Activated CD4-positive, CD25-positive, alpha-beta regulatory T cell treated with anti-CD3 and anti-CD28 coated beads, Interleukin-2, amount 50 U/mL, for 24 hours (primary cell): ENCODE measurements around the gene IP6K3.

Experiments used
- ATAC-seq, 2 donors: fragments of 150-1000 bp; cut with Tn5 transposase; one replicate each; pipeline ENCODE4 v1.10.0; 2021; ENCODE audit warnings: mild to moderate bottlenecking in 1 of 2, moderate library complexity in 1 of 2

IP6K3 gene

DNA sequence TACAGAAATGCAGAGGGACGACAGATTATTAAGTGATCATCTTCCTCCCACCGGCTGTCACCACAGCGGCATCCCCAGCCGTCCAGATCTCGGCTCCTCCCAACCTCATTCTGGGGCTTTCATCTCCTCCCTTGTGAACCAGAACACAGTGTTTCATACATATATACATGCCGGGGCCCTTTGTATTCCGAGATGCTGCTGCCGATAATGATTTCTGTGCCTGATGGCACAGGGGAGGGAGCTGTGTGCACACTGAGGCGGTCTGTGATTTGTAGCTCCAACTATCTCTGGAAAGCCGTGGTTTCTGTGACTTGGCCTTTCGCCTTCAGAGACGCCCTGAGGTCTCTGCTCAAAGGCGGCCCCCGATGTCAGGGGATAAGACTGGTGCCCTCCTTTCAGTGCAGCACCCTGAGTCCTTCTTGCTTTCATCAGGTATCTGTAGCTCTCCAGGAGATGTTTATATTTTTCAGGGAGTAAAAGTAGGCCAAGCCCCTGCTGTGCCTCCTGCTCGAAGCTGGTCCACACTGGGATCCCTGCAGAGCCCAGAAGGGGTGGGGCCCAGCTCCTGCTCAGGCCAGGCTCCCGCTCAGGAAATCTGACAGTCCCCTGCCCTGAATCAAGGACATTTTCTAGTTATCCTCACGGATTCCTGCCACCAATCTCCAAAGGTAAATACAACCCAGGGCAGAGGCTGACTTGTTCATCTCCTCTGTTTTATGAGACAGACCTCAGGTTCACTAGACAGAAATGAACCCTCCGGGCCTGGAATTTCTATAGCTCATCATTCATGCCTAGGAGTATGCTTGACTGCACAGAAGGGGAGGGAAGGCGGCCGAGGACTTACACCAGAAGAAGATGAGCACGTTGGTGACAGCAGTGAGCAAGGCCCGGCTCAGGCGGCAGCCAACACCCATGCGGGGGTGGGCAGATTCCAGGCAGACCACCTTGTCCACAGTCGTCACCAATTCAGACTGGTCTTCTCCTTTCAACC, 31.0 kb upstream of the IP6K3 start:
- no peak for ATAC-seq

DNA sequence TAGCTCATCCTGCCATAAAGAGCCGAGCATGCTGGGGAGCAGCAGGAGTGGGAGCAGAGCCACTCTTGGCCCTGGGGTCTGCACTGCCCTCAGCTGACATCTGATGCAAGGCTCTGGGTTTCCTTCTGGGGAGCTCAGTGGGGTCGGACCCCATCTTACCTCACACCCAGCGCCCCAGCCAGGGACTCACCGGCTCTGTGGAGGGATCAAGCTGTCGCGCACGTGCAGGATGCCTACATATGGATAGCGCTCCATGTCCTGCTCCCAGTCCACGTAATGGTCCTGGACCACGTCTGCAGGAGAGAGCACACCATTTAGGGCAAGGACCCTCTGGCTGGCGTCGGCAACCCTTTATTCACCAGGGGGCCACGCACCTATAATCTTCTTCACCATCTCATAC, 30.1 kb upstream of the IP6K3 start:
- ATAC-seq: no peak

DNA sequence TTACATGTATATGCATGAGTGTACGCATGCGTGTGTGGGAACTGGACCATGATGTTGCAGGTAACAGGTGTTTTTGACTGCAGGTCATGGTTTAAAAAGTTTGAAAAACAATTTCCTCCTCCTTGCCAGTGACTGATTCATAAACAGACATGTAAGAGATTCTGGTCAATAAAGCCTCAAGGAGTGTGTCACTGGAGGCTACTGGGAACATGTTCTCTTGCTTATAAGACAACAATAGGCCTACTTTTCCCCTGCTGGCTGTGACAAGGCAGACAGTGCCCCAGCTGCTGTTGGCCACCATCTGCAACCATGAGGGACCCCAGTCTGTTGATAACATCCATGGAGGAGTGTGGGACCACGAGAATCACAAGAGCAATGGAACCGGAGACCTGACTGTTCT, 29.5 kb upstream of the IP6K3 start:
- no peak for ATAC-seq

DNA sequence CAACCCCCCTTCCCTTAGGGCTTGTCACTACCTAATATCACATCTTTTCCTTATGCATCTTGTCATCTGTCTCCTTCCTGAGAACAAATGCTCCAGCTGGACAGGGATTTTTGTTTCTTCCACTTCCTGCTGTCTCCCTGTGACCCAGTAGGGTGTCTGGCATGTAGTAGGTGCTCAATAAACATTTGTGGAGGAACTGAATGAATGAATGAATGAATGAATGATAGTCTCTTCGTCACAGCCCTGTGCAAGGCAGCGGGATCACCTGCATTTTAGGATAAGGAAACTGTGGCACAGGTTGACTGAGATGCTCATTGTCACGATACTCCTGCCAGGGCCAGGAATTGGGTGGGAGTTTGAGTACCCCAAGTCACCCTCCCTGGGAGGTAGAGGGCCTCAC, 28.1 kb upstream of the IP6K3 start:
- no peak for ATAC-seq

DNA sequence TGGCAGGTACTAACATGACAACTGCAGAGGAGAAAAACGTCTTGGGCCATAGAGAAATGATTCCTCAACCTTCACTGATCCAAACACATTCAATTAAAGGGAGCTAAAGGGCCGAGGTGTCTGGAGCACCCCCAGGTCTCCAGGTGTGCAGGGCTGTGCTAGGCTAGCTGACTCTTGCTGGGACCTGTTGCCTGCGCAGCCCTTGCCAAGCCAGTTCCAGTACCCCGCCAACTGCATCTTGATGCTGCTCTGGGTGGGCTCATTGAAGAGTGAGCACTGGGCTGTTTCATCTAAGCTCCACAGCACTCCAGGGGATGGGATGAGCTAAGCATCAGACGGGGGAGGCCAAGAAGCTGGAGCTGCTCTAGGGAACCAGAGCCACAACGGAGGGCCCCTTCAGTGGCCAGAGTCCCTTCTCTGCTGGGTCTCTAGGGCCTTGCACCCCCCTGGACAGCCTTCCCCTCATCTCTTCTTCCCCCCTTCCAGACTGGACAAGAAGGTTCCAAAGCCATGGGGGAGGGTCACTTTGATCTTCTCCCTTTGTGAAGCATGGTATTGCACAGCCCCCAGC, 26.3 kb upstream of the IP6K3 start:
- ATAC-seq: no peak

DNA sequence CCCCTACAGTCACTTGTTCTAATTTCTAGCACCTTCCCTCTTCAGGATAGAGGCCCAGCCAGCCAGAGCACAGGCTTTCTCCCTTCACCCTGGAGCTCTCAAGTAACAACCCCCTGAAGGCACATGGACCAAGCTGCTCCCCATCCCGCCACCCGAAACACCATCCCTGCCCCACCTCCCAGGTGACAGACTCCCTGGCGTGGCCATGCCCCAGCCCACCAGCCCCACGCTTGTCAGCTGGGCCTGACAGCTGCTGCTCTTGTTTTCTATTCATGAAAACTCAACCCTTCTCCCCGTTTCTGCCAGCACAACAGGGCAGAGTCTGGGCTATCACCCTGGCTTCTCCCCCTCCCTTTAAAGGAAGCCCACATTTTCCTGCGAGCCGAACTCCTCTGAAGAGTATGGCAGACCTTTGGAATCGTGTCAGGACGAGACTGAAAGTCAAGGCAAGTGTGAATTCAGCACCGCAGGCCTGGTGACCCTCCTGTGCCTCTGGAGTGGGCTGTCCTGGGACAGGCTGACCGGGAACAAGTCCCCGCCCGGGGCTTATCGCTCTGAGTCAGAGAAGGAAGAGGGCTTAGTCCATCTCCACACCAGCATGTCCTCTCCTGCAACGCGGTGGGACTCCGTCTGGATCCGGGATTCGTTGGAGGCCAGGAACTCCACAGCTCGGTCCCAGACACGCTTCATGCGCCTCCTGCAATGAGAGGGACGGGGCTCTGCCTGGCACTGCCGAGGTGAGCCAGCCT, 25.6 kb upstream of the IP6K3 start:
- ATAC-seq: no peak

DNA sequence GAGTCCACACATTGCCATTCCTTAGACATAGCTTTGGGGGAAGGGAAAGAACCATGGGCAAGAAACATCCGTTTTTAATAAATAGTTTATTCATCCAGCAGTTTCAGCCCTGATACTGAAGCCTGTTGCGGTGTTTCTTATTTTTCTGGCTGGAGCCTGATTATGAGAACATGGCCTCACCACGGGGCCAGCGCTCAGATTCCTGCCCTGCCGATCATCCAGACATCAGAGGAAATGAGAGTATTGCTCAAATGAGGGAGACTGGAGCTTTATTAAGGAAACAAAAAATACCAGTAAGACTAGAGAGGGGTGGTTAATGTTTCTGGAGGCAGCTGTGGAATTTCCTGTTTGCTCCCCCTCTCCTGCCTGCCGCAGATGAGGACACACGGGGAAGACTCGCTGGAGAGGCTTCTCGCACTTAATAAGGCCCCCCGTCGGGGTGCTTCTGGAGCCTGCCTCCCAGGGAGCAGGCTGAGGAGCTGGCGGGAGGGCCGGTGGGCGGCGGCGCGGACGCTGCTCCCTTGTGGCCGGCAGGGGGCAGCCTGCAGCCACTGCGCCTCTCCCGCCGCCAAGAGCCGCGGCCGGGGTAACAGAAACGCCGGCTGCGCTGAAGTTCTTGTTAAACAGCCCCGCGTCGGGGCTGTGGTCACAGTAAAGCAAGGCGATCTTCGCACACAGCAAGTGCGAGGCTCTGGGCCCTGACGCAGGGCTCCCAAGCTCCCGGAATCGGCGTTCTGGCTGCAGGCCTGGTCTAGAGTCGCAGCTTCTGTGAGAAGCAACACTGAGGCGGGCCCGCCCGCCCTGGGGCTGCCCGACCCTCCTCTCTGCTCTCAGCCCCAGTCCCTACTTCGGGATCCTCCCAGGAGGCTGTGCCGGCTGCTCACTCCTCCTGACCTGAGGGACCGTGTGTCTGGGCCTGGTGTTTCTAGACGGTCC, 24.7 kb upstream of the IP6K3 start:
- ATAC-seq: peak; percentile 74 to 75

DNA sequence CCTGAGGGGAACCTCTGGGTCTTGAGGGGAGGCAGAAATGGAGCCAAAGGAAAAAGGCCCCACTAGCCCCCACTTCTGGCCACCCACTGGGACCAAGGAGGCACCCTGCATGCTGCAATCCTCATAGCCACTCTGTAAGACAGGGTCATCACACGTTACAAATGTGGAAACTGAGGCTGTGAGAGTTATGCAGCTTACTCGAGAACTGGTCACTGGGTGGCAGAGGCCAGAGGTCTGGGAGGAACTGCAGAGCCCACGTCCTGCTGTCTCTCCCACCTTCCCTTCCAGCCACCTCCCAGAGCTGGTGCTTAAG, 24.1 kb upstream of the IP6K3 start:
- no peak for ATAC-seq

DNA sequence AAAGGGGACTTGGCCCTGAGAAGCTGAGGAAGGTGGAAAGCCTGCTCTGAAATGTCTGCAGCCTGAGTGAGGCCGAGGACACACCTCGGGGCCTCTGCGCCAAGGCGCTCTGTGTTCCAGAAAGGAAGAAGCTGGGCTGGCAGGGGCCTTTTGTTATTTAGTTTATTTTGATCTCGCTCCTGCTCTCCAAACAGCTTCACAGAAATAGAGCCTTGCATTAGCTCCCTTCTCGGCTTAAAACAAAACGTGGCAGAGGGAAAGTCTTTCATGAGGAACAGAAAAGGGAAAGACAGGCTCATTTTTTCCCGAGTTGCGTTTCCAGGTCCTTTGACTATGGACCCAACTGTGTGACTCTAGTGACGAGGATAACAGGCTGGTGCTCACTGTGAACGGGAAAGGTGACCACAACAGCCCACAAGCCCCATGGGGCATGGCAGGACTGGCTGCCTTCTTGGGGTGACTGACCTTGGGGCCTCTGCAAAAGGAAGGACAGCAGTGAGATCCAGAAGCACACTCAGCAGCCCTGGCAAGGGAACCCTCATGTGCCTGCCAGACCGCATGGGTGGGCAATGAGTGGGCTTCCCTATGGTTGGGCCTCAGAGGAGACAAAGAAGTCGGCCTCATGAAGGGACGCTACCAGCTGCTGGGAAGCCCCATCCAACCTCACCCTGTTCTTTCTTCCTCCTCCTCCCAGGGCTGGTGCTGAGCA, 23.6 kb upstream of the IP6K3 start:
- no peak for ATAC-seq

DNA sequence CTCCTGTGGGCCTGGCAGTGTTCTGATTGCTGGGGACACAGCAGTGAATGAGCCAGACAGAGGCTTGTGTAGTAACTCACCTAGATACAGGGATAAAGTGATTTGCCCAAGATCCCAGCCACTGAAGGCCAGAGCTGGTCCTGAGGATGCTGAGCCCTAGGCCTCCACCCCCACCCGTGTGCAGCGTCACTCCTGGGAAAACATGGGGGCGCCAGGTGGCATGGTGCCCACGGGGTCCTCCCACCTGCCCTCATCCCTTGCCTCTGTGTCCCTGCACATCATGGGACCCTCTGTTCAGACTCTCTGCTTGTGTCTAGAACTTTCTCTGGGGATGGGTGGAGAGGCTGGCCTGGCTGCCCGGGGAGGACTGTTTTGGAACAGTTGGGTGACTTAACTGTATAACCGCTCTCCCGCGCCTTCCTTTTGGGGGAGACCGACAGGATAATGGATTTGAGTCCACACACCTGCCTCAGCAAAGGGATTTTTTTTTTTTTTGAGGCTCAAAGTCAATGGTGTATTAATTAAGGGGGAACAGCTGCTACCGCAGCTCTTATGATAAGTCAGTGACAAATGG, 22.6 kb upstream of the IP6K3 start:
- ATAC-seq: no peak

DNA sequence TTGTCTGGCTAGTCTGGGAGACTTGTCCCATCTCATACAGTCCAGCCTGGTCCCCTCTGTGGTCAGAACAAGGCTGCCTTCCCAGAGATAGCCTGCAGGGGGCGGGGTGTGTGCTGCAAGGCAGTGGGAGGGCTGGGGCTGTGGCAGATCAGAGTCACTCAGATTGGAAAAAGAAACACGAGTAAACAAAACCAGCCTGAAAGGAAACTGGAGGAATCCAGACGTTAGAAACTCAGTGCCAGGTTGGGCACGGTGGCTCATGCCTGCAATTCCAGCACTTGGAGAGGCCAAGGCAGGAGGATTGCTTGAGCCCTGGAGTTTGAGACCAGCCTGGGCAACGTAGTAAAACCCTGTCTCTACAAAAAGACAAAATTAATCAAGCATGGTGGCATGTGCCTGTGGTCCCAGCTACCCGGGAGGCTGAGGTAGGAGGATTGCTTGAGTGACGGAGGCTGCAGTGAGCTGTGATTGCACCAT, 22.0 kb upstream of the IP6K3 start:
- peak; percentile 62 to 69 for ATAC-seq

DNA sequence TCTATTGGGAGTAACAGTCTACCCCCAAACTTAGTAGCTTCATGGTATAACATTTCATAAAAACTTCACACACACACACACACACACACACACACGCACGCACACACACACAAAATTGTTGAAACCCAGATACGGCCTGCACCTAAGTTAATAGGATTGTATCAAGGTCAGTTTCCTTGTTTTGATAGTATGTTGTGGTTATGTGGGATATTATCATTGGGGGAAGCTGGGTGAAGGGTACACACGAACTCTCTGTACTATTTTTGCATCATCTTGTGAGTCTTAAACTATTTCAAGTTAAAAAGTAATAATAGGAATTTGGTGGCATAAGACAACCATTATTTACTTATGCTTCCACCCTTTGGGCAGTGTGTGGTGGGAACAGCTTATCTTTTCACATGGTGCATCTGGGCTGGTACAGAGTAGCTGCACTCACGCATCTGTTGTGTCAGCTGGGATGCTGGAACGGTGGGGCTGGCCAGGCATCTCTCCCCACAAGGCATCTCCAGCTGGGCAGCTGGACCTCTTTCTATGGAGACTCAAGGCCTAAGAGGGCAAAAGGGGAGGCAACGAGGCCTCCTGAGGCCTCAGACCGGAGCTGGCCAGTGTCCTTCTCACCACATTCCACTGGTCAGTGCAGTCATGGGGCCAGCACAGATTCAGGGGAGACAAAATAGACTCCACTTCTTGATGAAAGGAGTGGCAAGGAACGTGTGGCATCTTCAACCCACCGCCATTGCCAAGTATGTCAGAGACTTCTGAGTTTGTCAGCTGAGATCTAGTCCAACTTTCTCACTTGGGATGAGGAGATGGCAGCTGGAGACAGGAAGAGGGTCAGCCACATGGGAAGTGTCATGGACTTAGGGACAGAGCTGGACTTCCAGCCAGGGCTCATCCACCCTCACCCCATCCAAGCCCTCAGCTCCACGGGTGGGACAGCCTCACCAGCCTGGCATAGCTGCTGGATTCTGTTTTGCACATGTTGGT, 20.5 kb upstream of the IP6K3 start:
- no peak for ATAC-seq

DNA sequence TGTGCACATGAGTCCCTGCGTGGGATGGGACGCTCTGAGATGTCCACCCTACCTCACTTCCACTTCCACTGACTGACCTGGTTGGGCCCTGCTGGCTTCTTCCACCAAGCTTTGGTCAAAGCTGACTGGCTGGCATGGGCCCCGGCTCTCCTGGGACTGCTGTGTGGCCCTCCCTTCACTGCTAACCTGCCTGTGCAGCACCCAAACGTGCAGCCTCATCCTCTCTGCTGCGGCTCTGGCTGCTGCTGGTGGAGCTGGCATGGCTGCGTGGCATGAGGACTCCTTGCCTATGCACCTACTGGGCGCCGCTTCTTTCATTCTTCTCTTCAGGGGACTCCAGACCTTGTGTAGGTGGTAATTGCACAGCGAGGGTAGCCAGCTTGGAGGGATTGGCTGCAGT, 18.7 kb upstream of the IP6K3 start:
- ATAC-seq: no peak

DNA sequence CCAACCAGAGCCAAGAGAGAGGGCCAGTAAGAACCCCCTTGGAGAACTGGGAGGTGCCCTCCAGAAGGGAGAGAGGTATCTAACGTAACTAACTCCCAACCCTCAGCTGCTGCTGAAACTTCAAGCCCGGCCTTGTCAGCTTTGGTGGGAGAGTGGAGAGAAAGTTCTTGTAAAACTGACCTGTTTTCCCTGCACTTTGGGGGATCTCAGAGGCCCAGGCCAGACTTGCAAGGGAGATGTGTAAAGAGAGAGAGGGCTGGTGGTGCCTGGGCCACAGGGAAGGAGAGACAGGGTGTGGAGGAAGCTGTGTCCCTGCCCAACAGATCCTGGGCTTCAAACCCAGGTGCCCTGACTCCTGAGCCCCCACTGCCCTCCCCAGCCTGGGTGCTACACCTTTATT, 17.3 kb upstream of the IP6K3 start:
- ATAC-seq: no peak

DNA sequence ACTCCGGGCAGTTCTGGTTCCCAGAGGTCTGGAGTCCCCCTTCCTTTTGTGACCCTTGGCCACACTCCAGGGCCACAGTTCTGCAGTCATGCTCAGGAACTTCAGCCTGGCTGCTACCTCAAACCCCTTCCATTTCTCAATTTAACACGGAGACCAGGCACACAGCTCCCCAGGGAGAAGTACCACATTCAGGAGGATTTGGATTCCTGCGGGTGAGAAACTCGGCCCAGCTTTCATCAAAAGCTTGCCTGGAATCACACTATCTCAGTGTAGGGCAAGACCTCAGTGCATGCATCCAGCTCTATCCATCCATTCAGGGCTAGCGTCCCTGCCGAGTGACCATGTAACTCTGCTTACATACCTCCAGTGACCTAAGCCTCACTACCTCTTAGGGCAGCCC, 16.8 kb upstream of the IP6K3 start:
- no peak for ATAC-seq

DNA sequence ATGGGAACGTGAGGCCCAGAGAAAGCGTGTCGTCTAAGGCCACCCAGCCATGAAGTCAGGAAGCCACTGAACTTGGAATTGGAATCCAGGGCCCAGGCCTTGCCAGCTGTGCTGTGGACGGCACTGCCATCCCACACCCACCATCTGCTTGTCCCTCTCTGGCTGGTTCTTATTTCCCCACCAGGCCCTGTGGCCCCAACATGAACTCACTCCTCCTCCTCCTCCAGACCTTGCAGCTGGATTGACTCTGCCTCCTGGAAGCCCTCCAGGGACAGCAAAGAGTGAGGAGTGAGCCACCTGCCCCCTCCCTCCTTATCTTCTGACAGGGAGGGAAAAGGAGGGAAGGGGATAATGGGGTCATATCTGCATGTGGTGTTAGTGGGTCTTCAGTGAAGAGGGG, 16.0 kb upstream of the IP6K3 start:
- ATAC-seq: no peak

DNA sequence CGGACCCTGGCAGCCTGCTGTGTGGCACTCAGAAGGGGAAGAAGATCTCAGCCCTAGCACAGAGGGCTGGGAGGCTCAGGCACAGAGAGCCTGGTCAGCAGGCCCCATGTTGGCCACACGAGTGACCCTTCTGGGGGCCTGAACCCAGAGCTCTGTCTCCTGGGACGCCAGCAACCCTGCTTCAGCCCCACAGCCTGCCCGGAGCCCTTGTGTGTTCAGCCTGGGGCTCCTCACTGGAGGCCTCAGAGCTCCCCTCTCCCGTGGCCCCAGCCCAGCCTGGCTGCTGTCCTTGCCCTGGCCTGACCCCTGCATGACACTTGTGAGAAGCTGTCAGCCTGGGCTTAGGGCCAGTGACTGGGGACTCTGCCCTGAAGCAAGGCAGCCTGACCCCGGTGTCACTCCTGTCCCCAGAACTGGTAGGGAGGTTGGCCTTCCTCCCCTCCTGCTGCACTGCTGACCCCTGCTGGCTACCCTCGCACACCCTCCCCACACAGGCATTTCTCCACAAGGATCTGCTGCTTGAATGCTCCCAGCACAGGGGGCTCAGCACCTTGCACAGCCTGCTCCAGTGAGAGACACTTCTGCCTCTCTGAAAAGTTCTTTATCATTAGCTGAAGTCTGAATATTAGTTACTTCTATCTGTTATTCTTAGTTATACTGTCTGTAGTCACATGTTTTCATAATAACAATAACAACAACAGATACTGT, 15.4 kb upstream of the IP6K3 start:
- peak; percentile 21 to 51 for ATAC-seq

DNA sequence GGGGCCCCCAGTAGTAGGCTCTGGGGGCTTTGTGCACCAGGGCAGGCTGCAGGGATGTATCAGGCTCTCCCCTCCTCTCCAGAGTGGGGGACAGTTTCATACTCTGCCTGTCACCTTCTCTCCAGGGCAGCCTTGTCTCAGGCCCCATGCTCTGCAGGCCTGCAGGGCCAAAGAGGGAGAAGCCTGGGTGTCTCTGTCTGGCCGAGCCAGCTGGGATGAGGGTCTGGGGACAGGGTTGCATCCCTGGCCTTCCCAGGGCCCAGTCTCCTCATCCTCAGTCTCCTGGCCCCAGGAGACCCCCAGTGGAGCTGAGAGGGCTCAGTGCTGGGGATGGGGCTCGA, 14.8 kb upstream of the IP6K3 start:
- ATAC-seq: no peak

DNA sequence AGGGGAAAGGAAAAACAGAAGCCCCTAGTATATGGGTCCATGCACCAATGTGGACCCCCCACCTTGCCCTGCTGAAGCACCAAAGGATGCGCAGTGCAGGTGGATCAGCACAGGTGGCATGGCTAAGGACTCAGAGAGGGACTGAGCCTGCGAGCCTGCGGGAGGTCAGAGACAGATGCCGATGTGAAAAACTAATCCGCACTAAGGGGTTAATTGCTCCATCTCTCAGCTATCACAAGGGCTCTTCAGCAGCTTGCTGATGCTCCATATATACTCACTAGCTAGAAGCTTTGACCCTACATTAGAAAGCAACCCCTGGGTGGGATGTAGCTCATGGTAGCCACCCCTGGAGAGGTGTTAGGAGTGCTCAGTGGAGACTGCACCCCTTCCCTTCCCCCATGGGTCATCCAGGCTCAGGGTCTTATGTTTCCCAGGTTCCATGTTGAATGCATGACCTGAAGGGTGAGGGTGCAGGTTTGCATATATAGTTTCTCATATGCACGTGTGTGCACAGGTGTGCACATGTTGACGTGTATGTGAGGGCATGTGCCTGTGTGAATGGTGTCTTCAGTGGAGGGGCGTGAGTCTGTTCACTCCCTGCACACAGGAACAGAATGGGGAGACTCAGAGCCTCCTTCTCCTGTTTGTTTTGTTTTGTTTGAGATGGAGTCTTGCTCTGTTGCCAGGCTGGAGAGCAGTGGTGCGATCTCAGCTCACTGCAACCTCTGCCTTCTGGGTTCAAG, 13.4 kb upstream of the IP6K3 start:
- ATAC-seq: no peak
